ENCODE data around the gene ZDBF2.
"Not testable (repeated sequence)": the region's sequence is repeated elsewhere in the genome, so short reads cannot be mapped to it uniquely, and the experiment has no call there.

ZDBF2 gene

GRCh38 chr2:206274434-206275311, at the start of gene ZDBF2:
TSS of gene ZDBF2 (plus strand) at chr2:206274663. CDS start at chr2:206281850, 7,187 bp downstream.
- DNase-seq (ENCODE audit: low read depth): peak; percentile 50

DNA sequence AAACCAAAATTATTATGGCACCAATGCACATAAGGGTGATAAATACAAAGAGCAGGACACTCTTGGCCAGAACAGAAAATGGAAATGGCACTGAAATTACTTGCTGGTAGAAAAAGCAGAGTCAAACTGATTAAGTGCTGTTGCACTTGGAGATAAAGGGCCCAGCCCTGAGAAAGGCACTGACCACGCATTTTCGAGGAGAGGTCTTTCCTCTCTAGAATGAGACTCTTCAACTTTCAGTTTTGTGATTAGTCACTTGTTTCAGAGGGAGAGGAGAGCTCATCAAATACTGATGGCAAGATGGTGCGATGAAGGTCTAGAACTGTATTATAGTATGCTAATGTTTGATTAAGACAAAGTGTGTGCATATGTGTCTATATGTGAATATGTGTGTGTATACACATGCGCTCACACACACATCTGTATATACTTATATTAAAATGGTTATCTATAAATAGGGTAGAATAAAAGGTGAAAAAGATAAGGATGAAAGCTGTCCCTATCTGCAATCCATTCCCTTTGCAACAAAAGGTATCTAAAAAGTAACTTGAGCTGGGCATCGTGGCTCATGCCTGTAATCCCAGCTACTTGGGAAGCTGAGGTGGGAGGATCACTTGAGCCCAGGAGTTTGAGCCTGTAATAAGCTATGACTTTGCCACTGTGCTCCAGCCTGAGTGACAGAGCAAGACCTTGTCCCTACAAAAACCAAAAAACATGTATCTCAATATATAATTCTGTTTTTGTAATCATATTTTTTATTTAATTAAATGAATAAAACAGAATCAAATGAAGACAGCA, 48.8 kb upstream of the ZDBF2 start:
- no peak for DNase-seq (ENCODE audit: low read depth)

DNA sequence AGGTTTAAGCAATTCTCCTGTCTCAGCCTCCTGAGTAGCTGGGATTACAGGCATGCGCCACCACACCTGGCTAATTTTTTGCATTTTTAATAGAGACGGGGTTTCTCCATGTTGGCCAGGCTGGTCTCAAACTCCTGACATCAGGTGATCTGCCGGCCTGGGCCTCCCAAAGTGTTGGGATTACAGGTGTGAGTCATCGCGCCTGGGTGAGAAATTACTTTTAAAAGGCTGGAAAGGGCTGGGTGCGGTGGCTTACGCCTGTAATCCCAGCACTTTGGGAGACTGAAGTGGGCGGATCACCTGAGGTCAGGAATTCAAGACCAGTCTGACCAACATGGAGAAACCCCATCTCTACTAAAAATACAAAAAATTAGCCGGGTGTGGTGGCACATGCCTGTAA, 45.8 kb upstream of the ZDBF2 start:
- DNase-seq (ENCODE audit: low read depth): not testable (repeated sequence)

GRCh38 chr2:206229642-206230041, 44.8 kb upstream of the ZDBF2 start:
- no peak for DNase-seq (ENCODE audit: low read depth)

GRCh38 chr2:206230060-206230762, 44.3 kb upstream of the ZDBF2 start:
- no peak for DNase-seq (ENCODE audit: low read depth)

DNA sequence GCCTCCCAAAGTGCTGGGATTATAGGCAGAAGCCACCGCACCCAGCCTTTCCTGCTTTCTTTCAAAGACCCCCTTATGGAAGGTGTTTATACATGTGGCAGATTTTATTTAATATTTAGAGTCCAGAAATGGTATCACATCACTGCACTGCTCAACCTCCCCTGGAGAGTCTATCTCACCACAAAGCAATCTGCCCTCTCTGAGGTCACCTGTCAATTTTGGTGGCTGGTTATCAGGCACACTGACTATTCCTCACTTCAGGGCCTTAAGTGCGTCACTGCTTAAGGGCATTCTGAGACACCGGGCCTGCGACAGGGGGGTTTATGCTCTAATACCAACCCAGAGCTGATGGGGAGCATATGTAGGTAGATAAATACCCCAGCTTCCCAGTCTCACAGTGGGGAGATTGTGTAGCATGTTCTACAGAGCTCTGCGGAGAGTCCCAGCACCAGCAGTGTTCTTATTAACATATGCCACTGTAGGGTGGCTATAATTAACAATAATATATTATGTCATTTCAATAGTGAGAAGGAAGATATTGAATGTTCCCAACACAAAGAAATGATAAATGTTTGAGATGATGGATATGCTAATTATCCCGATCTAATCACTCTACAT, 42.7 kb upstream of the ZDBF2 start:
- no peak for DNase-seq (ENCODE audit: low read depth)

DNA sequence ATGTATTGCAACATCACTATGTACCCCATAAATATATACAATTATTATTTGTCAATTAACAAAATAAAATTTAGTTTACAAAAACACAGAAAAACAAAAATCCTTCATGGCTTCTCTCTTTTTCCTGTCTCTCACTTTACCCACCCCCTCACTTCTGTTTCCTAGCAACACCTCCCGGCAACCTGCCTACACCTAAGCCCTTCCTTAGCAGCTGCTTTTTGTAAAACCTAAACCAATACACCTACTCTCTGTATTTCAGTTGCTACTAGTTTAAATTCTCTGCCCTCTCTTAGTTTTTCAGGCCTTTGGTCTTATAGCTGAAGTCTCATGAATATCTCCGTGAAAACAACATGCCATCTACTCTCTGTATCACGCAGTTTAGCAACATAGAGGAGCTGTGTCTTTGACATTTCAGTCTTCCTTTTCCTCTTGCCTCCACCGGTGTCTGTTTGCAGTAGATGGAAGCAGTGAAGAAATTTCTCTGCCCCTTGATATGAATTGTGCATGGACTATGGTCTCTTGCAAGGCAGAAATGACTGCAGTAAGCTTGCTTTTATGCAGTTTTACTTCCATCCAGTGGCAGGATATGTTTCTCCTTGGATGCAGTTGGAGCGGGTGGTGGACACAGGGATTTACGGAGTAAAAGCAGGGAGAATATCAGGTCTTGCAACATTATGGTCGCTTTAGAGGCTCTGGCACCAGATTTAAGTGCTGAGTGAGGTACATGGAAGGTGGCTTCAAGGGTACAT, 42.0 kb upstream of the ZDBF2 start:
- DNase-seq (ENCODE audit: low read depth): no peak

DNA sequence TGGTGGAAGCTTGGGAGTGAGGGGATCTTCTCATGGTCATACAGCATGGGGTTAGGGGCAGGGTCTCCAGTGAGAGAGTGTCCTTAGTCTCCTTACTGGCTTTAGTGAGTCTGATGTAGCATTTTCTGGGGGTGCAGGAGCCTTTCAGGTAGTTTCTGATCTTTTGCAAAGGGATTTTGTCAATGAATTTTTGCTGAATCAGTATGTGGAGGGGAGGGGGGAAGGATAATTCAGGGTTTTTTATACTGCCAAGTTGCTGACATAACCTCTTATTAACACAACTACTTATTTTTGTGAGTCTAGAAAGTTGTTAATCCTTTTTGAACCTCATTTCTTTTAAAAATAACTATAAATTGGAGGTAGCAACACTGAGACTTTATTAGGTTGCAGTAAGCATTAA, 35.3 kb upstream of the ZDBF2 start:
- no peak for DNase-seq (ENCODE audit: low read depth)

DNA sequence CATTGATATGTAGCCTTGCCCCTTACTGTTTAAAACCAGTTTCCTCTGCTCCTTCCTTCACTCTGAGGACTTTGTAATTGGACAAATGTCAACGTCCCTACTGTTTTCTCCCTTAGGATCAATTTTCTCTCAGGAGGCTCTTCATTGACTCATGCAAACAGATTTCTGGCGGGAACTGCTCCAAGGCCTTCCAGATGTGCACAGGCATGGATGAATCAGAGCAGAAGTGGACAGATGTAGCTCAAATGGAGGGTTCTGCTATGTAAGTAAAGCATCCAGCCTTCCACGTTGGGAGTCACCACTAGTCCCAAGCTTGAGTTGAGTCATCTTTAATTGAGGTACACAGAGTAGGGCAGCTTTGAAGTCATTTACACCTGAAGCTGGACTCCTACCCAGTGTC, 34.1 kb upstream of the ZDBF2 start:
- no peak for DNase-seq (ENCODE audit: low read depth)

GRCh38 chr2:206241736-206242135, 32.7 kb upstream of the ZDBF2 start:
- no peak for DNase-seq (ENCODE audit: low read depth)

DNA sequence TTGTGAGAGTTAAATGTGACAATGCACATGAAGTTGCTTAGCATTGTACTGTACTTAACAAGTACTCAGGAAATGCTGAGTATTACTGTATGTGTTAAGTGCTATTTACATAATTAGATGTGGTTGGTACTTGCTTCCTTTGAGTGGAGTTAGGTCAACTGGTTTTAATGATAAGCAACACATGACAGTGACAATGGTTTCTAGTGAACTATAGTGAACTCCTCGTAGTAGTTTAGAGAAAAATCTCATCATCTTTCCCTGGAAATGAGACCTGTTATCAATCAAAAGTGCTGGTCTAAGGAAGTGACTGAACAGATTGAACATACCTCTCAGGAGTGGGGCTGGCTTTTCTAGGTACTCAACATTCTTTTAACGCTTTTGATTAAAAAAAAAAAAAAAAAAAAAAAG, 29.2 kb upstream of the ZDBF2 start:
- no peak for DNase-seq (ENCODE audit: low read depth)

- no peak for DNase-seq (ENCODE audit: low read depth)
These were observed 24.2 kb upstream of the ZDBF2 start for GRCh38 chr2:206250041-206250897.

- DNase-seq (ENCODE audit: low read depth): no peak
These were observed 21.2 kb upstream of the ZDBF2 start for GRCh38 chr2:206253125-206253776.

- DNase-seq (ENCODE audit: low read depth): no peak
These were observed 20.7 kb upstream of the ZDBF2 start for GRCh38 chr2:206253777-206254166.

- DNase-seq (ENCODE audit: low read depth): no peak
These were observed 19.5 kb upstream of the ZDBF2 start for GRCh38 chr2:206255003-206255402.

- no peak for DNase-seq (ENCODE audit: low read depth)
These were observed 17.7 kb upstream of the ZDBF2 start for GRCh38 chr2:206256706-206257205.

GRCh38 chr2:206257350-206257749, 17.1 kb upstream of the ZDBF2 start:
- no peak for DNase-seq (ENCODE audit: low read depth)

DNA sequence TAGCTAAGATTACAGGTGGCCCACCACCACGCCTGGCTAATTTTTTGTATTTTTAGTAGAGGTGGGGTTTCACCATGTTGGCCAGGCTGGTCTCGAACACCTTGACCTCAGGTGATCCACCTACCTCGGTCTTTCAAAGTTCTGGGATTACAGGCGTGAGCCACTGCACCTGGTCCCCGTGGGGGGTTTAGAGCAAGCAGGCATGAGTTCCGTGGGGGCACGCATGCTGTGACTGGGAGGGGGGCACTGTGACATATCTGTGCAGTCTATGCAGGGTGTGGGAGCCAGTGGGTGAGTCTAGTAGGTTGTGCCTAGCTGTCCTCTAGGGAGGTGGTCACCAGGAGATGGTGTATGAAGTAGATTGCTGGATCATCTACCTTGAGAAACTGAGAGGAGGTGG, 16.6 kb upstream of the ZDBF2 start:
- no peak for DNase-seq (ENCODE audit: low read depth)

DNA sequence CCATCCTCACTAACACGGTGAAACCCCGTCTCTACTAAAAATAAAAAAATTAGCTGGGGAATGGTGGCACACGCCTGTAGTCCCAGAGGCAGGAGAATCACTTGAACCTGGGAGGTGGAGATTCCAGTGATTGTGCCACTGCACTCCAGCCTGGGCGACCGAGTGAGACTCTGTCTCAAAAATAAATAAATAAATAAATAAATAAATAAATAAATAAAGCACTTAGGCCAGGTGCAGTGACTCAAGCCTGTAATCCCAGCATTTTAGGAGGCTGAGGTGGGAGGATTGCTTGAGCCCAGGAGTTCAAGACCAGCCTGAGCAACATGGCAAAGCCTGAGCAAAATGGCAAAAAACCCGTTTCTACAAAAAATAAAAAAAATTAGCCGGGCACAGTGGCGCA, 15.8 kb upstream of the ZDBF2 start:
- DNase-seq (ENCODE audit: low read depth): not testable (repeated sequence)

All from activated T-cell treated with anti-CD3 and anti-CD28 coated beads for 48 hours (primary cell).